ENCODE measurements around the gene ANKS1A. TPM values are rescaled to one million over a fixed set of nuclear protein-coding genes. Genes with fewer than 3 reads are reported as not detected.

Gene ANKS1A
- total RNA-seq, 1 experiment from 2014 or later = 14.4 TPM

DNA sequence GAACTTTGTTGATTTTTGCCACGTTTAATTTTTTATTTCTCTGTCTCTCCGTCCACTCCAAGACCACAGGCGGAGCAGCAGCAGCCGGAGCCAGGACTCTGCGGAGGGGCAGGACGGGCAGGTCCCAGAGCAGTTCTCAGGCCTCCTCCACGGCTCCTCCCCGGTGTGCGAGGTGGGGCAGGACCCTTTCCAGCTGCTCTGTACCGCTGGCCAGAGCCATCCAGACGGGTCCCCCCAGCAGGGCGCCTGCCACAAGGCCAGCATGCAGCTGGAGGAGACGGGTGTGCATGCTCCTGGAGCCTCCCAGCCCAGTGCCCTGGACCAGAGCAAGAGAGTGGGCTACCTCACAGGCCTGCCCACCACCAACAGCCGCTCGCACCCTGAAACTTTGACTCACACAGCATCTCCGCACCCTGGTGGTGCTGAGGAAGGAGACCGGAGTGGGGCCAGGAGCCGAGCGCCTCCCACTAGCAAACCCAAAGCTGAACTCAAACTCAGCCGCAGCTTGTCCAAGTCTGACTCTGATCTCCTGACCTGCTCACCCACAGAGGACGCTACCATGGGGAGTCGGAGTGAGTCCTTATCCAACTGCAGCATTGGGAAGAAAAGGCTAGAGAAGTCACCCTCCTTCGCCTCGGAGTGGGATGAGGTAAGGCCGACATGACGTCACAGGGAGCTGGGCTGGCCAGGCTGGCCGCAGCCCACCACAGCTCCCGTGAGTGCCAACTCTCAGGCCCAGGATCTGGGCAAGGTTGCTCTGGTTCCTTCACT lies 128.5 kb downstream of the ANKS1A start:
- Histone ChIP-seq H3K9me3 (ENCODE audit: control insufficient read depth, insufficient read depth, low read depth, low read length) (no peaks in the 10 kb centered on the region), H3K4me1 (ENCODE audit: control insufficient read depth, insufficient read depth, low read length) (no peaks in the 10 kb centered on the region), H3K4me3 (ENCODE audit: low read depth in 2 of 2, low read length in 2 of 2) (no peak overlapping the region), H3K27ac (ENCODE audit: low read length) (no peak overlapping the region), H3K36me3 (ENCODE audit: control insufficient read depth, insufficient read depth, low read length) (no peaks in the 10 kb centered on the region), H3K27me3 (ENCODE audit: control insufficient read depth, insufficient read depth, low read length) (no peaks in the 10 kb centered on the region)
- DNase-seq (ENCODE audit: low read depth, low spot score) = no peak
- no peak for ATAC-seq
- no TSS peak for BruUV-seq (replicated peaks)
- TF ChIP-seq SIN3A (IDR thresholded peaks at IDR 0.05; ENCODE audit: borderline replicate concordance, insufficient read depth, low read depth, low read length) = no peak
- TF ChIP-seq, protein P1, sequence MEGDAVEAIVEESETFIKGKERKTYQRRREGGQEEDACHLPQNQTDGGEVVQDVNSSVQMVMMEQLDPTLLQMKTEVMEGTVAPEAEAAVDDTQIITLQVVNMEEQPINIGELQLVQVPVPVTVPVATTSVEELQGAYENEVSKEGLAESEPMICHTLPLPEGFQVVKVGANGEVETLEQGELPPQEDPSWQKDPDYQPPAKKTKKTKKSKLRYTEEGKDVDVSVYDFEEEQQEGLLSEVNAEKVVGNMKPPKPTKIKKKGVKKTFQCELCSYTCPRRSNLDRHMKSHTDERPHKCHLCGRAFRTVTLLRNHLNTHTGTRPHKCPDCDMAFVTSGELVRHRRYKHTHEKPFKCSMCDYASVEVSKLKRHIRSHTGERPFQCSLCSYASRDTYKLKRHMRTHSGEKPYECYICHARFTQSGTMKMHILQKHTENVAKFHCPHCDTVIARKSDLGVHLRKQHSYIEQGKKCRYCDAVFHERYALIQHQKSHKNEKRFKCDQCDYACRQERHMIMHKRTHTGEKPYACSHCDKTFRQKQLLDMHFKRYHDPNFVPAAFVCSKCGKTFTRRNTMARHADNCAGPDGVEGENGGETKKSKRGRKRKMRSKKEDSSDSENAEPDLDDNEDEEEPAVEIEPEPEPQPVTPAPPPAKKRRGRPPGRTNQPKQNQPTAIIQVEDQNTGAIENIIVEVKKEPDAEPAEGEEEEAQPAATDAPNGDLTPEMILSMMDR (IDR thresholded peaks at IDR 0.05) = no peak
- no peak for TF ChIP-seq POLR2AphosphoS5 (IDR thresholded peaks at IDR 0.05; ENCODE audit: low read depth, low read length)
- no peak for TF ChIP-seq TCF7L2 (IDR thresholded peaks at IDR 0.05; ENCODE audit: low read depth, low read length)
- TF ChIP-seq, protein P2, sequence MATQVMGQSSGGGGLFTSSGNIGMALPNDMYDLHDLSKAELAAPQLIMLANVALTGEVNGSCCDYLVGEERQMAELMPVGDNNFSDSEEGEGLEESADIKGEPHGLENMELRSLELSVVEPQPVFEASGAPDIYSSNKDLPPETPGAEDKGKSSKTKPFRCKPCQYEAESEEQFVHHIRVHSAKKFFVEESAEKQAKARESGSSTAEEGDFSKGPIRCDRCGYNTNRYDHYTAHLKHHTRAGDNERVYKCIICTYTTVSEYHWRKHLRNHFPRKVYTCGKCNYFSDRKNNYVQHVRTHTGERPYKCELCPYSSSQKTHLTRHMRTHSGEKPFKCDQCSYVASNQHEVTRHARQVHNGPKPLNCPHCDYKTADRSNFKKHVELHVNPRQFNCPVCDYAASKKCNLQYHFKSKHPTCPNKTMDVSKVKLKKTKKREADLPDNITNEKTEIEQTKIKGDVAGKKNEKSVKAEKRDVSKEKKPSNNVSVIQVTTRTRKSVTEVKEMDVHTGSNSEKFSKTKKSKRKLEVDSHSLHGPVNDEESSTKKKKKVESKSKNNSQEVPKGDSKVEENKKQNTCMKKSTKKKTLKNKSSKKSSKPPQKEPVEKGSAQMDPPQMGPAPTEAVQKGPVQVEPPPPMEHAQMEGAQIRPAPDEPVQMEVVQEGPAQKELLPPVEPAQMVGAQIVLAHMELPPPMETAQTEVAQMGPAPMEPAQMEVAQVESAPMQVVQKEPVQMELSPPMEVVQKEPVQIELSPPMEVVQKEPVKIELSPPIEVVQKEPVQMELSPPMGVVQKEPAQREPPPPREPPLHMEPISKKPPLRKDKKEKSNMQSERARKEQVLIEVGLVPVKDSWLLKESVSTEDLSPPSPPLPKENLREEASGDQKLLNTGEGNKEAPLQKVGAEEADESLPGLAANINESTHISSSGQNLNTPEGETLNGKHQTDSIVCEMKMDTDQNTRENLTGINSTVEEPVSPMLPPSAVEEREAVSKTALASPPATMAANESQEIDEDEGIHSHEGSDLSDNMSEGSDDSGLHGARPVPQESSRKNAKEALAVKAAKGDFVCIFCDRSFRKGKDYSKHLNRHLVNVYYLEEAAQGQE (IDR thresholded peaks at IDR 0.05; ENCODE audit: insufficient read depth in 1 of 2, low read depth in 2 of 2, low read length in 1 of 2) = no peak
- POLR2A ChIA-PET = interaction anchor here (0.6 kb wide), 1 partner anchor 50 kb away, joined by 4 read pairs; no protein-coding TSS in a partner anchor
- CTCF ChIA-PET = no interaction called here
- in situ Hi-C loops (cut with HindIII; ENCODE audit: low pct_unique_long_range_greater_than_20kb, low sequenced_read_pairs) (no loop called here), intact Hi-C loops (cut with micrococcal nuclease; ENCODE audit: unreplicated experiment) (no loop called here)

DNA sequence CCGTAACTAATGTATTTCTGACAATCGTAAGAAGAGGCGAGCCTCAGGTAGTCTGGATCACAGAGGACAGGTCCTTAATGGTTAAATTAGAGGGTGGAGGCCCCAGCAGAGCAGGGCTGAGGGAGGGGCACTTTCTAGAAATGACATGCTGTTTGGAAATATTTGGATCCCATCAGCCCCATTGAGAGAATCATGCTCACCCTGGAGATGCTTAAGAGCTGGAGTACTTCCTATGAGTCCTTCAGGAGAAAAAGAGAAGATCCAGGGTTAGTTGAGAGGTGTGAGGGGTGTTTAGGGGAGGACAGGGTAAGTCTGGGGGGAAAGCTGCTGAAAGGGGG lies 129.1 kb downstream of the ANKS1A start:
- CTCF ChIA-PET = no interaction called here
- no peaks in the 10 kb centered on the region for H3K4me1 ChIP-seq (ENCODE audit: control insufficient read depth, insufficient read depth, low read length)
- intact Hi-C loops (cut with micrococcal nuclease; ENCODE audit: unreplicated experiment) (no loop called here), in situ Hi-C loops (cut with HindIII; ENCODE audit: low pct_unique_long_range_greater_than_20kb, low sequenced_read_pairs) (no loop called here)
- TF ChIP-seq TCF7L2 (IDR thresholded peaks at IDR 0.05; ENCODE audit: low read depth, low read length) = no peak
- no peak for TF ChIP-seq POLR2AphosphoS5 (IDR thresholded peaks at IDR 0.05; ENCODE audit: low read depth, low read length)
- POLR2A ChIA-PET = no interaction called here
- DNase-seq (ENCODE audit: low read depth, low spot score) (no peak), ATAC-seq (no peak)
- H3K27me3 ChIP-seq (ENCODE audit: control insufficient read depth, insufficient read depth, low read length) = no peaks in the 10 kb centered on the region
- no peak overlapping the region for H3K27ac ChIP-seq (ENCODE audit: low read length)
- no peaks in the 10 kb centered on the region for H3K36me3 ChIP-seq (ENCODE audit: control insufficient read depth, insufficient read depth, low read length)
- no peaks in the 10 kb centered on the region for H3K9me3 ChIP-seq (ENCODE audit: control insufficient read depth, insufficient read depth, low read depth, low read length)
- BruUV-seq (replicated peaks) = no TSS peak
- H3K4me3 ChIP-seq (ENCODE audit: low read depth in 2 of 2, low read length in 2 of 2) = no peak overlapping the region

DNA sequence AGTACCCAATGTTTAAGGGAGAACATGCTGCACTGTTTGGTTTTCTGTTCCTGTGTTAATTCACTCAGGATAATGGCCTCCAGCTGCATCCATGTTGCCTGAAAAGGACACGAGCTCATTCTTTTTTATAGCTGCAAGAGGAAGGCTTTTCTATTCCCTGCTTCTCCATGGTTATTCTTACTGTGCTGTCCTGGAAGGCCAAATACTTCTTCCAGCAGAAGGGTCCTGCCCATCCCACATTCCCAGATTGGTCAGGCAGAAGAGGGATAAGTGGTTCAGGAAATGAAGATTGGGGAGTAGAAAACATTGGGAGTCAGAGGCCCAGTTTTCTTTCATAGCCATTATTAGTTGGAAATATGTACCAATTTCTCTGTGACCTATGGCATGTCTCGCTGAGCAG lies 129.7 kb downstream of the ANKS1A start:
- POLR2A ChIA-PET = no interaction called here
- ATAC-seq (no peak), DNase-seq (ENCODE audit: low read depth, low spot score) (no peak)
- no peak for TF ChIP-seq TCF7L2 (IDR thresholded peaks at IDR 0.05; ENCODE audit: low read depth, low read length)
- TF ChIP-seq, protein P1 (IDR thresholded peaks at IDR 0.05) = no peak
- TF ChIP-seq, protein P2 (IDR thresholded peaks at IDR 0.05; ENCODE audit: insufficient read depth in 1 of 2, low read depth in 2 of 2, low read length in 1 of 2) = no peak
- TF ChIP-seq POLR2AphosphoS5 (IDR thresholded peaks at IDR 0.05; ENCODE audit: low read depth, low read length) = no peak
- TF ChIP-seq SIN3A (IDR thresholded peaks at IDR 0.05; ENCODE audit: borderline replicate concordance, insufficient read depth, low read depth, low read length) = no peak
- no peak overlapping the region for H3K4me3 ChIP-seq (ENCODE audit: low read depth in 2 of 2, low read length in 2 of 2)
- no peaks in the 10 kb centered on the region for H3K4me1 ChIP-seq (ENCODE audit: control insufficient read depth, insufficient read depth, low read length)
- intact Hi-C loops (cut with micrococcal nuclease; ENCODE audit: unreplicated experiment) (no loop called here), in situ Hi-C loops (cut with HindIII; ENCODE audit: low pct_unique_long_range_greater_than_20kb, low sequenced_read_pairs) (no loop called here)
- no peaks in the 10 kb centered on the region for H3K9me3 ChIP-seq (ENCODE audit: control insufficient read depth, insufficient read depth, low read depth, low read length)
- H3K27ac ChIP-seq (ENCODE audit: low read length) = no peak overlapping the region
- no peaks in the 10 kb centered on the region for H3K36me3 ChIP-seq (ENCODE audit: control insufficient read depth, insufficient read depth, low read length)
- BruUV-seq (replicated peaks) = no TSS peak
- CTCF ChIA-PET = no interaction called here
- no peaks in the 10 kb centered on the region for H3K27me3 ChIP-seq (ENCODE audit: control insufficient read depth, insufficient read depth, low read length)
